Spleen (tissue), 7 donors: ENCODE measurements around the gene SERPINA12.

Experiments
- POLR2AphosphoS5 ChIP-seq, 3 donors: sonication (generic); formaldehyde crosslinking; IDR thresholded peaks; one replicate each; pipeline ENCODE4 v1.5.1; 2017; ENCODE audit warnings: antibody characterized with exemption in 3 of 3
- TF ChIP-seq, protein P1 (sequence below), 11 experiments: fragments of 200-600 bp in 7 of 11; fragments of 450-650 bp in 4 of 11; sonication (generic) in 4 of 11; IDR thresholded peaks in 8 of 11; conservative IDR thresholded peaks in 3 of 11; 1 replicate in 7 of 11; 2 replicates in 4 of 11; pipeline versions ENCODE4 v1.4.0 to v1.8.0; 2016 to 2021; ENCODE audit warnings: antibody characterized with exemption in 11 of 11, inconsistent platforms in 4 of 11, mild to moderate bottlenecking in 1 of 11
- donor health status: DM: no; HTN: no; CAD: no; lungs with moderate emphysema.
- donor health status: DM: no; HTN: no; CAD: no.
- donor health status: DM: no; HTN: no; CAD: no.

- TF ChIP-seq, protein P1, sequence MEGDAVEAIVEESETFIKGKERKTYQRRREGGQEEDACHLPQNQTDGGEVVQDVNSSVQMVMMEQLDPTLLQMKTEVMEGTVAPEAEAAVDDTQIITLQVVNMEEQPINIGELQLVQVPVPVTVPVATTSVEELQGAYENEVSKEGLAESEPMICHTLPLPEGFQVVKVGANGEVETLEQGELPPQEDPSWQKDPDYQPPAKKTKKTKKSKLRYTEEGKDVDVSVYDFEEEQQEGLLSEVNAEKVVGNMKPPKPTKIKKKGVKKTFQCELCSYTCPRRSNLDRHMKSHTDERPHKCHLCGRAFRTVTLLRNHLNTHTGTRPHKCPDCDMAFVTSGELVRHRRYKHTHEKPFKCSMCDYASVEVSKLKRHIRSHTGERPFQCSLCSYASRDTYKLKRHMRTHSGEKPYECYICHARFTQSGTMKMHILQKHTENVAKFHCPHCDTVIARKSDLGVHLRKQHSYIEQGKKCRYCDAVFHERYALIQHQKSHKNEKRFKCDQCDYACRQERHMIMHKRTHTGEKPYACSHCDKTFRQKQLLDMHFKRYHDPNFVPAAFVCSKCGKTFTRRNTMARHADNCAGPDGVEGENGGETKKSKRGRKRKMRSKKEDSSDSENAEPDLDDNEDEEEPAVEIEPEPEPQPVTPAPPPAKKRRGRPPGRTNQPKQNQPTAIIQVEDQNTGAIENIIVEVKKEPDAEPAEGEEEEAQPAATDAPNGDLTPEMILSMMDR (IDR thresholded peaks at IDR 0.05 in 8 of 11, conservative IDR thresholded peaks at IDR 0.05 in 3 of 11), result no peak
- no peak for TF ChIP-seq POLR2AphosphoS5 (IDR thresholded peaks at IDR 0.05)
Measured at GRCh38 chr14:94558842-94559241, 49.6 kb upstream of the SERPINA12 start.
